Measurements from ENCODE around the gene FJX1.

FJX1 gene, protein sequence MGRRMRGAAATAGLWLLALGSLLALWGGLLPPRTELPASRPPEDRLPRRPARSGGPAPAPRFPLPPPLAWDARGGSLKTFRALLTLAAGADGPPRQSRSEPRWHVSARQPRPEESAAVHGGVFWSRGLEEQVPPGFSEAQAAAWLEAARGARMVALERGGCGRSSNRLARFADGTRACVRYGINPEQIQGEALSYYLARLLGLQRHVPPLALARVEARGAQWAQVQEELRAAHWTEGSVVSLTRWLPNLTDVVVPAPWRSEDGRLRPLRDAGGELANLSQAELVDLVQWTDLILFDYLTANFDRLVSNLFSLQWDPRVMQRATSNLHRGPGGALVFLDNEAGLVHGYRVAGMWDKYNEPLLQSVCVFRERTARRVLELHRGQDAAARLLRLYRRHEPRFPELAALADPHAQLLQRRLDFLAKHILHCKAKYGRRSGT

DNA sequence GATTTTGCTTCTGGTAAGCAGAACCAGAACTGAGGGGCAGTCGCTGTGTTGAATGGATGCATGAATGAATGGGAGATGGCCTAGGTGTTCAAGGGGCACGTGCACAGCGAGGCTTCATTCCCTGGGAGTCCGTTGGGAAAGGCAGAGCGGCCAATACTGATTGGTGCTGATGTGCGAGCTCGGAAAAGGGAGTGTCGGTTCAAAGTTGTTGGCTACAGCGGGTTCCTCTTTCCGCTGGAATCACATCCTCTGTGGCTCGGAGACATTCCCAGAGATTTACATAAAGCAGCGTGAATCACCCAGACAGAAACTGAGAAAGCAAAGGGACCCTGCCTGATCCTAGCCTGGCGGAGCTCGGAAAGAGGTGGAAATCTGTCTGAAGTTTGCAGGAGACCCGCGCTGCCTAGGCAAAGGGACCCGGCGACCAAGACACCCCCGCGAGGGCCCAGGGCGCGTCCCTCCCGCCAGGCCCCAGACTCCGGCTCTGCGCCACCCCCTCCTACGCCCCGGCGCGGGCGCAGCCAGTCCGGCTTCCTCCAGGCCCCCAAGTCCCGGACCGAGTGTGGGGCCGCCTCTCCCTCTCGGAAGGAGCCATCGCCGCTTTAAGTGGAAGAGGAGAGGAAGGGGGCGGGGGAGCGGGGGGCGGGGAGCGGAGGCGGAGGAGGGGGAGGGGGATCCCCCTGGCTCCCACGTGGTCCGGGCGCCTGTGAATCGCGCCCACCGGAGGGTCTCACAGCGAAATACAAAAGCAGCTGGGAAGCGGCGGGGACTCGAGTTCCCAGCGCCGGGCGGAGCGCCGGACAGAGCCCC, at the start of gene FJX1:
FJX1 (plus strand) TSS at position 774 of the 810 bp plus-strand sequence. CDS start 177 bp downstream, outside the sequence.
- peak; percentile 69 for DNase-seq

DNA sequence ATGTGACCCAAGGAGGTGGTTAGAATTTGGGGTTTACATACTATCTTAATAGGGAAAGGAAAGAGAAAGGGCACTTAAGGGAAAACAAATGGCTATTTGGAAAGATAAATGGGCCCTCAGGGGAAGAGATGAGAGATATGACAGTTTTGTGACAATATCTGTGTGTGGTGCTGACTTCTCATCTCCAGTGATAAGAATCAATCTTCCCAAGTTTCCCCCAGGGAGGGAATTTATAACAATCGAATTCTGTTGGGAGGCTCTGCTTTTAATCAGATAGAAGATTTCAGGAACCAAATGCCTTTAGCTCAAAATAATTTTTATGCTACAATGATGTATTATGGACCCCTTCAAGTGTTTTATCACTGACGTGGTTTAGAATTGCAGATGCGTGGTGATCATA, 46.6 kb upstream of the FJX1 start:
- no peak for DNase-seq

DNA sequence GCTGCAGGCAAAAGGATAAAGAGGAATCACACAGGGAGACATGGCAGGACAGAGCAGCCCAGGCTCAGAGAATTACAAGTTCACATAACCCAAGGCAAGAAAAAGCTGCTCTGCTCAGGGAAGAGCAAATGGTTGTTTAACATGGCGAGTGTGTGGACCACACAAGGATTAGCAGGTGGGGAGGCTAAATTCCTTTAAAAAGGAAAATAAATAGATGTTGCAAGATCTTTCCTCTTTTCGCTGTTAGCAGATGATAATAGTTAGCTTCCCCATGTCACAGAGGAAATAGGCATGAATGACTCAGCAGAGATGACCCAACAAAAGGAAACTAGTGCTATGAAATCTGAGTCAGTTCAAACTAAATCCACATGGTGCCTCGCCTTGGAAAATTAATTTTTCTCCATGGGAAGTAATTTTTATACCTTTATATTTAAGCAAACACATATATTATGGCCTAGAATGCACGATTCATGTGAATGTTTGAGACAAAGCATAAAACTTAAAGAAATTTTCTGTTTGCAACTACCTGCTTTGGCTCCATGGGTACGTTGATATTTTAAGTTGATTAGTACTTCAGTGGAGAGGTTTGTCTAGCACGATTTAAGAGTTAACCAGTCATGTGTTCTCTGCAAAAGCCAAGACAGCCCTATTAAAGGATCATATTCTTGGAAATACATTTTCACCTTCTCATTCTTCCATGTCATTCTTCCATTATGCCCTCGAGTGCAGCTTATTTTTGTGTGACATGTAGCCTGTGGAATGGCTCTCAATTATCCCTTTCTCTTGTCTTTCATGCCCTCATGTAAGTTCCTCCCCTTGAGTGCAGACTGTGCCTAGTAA, 38.5 kb upstream of the FJX1 start:
- no peak for DNase-seq

DNA sequence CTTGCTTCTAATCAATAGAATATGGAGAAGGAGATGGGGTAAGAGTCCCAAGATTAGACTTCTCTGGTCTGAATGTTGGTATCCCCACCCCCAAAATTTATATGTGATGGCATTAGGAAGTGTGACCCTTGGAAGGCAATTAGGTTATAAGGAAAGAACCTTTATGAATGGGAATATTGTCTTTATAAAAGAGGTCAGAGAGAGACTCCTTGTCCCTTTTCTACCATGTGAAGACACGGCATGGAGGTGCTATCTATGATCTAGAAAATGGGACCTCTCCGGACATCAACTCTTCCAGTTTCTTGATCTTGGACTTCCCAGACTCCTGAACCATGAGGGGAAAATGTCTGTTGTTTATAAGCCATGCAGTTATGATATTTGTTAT, 37.9 kb upstream of the FJX1 start:
- no peak for DNase-seq

DNA sequence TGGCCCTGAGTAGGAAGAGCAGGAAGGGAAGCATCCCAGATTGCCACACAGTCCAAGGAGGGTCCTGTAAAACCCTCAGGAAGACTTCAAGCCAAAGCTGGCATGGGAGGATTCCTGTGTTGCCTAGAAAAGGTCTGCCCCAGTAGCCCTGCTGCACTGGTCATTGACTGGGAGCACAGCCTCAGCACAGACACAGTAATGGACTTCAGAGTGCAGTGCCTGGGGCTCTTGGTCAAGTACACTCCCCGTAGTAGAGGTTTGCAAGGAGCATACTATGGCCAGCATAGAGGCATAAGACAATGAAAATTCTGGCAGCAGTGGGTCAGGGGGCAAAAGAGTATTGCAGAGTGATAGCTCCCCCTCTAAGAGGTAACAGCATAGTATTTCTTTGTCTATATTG, 36.2 kb upstream of the FJX1 start:
- DNase-seq: no peak

DNA sequence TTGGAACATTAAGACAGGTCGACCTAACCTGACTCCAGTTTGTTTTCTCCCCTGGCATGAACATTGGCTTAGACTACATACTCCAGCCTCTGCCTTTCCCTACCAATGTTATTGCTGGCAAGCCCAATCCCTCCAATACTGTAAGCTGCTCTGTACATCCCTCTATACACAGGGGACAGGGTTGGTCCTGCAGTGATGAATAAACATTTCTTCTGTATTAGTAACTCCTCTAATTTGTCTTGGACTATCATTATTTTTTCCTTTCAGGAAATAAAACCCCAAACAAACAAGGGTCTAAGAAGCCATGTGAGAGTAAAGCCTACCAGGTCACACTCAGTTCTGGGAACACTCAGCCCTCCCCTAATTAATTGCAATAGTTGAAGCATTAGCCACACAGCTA, 35.1 kb upstream of the FJX1 start:
- no peak for DNase-seq

DNA sequence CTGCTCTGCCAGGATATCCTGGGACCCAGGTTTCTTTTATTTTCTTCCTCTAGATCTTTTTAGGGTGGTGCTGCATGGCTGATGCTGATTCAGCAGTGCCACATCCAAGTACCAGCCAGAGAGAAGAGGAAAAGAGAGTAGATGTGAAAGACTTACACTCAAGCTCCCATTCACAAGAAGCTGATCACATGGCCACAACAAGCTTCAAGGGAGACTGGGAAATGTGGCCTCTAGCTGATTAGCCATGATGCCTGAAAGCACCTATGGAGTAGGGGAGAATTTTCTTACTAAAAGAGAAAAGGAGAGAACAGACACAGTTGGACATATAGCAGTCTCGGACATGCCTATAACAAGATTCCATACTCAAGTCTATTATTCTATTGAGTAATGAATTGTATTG, 34.4 kb upstream of the FJX1 start:
- DNase-seq: no peak

DNA sequence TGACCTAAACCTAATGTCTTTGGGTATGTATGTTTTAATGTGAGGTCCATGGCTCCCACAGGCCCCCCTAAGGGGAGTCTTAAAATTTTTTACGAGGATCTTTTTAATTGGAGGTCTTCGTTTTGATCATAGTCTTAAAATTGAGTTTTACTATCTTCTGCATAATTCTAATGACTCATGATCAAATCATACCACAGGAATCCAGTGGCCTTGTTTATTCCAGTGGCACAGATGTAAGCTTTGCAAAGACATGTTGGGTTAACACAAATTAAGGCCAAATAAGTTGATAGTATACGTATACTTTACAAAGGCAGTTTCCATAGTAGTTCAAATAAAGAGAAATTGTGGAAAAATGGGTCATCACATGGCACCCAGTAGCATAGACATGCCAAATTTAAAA, 33.9 kb upstream of the FJX1 start:
- no peak for DNase-seq

DNA sequence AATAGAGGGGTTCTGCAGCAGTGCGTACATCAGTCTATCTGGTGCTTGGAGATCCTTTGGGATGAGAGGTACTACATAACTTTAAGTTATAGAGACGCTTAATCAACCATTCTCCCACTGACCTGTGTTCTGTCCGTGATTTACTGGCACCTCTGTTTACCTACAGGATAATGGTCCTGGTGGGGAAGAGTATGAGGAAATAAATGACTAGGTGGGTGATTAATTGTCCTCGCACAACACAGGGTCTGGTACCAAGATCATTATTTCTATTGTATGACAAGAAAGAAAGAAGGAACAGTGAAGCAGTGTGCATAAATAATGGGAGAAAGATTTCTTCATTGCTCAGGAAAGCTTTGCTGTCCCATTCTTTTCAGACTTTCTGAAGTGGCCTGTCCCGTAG, 32.8 kb upstream of the FJX1 start:
- no peak for DNase-seq

DNA sequence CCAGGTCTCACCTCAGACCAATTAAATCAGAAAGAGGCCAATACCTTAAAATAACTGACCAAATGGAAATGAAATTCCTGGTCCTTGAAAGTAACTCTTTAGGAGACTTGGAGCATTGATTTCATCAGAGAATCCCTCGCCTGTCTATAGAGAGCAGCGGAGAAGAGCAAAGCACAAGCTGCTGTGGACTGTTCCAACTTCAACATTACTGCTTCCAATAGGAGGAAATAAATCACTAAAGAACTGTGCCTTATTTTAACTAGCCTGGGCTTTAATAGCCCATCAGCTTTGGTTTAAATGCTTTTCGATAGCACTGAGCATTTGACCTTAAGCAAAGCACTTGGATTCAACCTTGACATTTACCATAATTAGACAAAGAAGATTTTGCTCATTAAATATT, 32.0 kb upstream of the FJX1 start:
- DNase-seq: no peak

DNA sequence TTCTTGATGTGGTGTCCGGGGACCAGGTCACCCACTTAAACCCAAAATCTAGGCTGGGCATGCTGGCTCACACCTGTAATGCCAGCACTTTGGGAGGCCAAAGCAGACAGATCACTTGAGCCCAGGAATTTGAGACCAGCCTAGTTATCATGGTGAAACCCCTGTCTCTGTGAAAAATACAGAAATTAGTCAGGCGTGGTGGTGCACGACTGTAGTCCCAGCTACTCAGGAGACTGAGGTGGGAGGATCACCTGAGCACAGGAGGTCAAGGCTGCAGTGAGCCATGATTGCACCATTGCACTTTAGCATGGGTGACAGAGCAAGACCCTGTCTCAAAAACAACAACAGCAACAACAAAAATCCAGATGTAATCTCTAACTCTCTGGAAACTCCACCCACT, 30.3 kb upstream of the FJX1 start:
- DNase-seq: no peak

DNA sequence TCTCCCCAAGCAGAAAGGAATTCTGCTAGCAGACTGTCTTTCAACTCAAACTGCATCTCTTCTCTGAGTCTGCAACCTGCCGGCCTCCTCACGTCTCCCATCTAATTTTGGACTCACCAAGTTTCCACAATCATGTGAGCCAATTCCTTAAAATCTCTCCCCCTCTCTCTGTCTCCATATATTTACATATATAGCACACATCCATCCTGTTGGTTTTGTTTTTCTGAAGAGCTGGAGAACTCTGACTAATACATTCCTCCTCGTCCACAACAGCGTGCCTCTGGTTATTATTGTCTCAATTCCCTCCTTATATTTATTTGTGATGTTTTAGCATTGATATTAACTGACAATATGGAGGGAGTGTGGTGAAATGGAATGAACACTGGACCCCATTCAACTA, 29.6 kb upstream of the FJX1 start:
- no peak for DNase-seq

DNA sequence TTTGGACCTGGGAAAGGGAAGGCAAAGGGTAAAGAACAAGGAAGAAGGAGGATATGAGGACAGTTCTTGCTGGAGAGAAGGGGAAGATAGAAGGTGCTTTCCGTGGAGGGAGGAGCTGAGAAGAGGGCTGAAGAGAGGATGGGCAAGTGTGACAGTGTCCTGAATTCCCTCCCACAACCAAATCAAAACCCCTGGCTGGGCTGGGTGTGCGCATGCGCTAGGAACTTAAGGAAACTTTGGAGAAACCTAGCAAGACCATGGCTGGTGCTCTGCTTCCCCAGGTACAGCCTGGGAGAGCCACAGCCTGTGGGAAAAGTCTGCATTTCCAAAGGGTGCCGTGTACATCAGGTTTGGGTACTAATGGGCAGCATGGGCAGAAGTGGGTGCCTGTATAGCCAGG, 29.0 kb upstream of the FJX1 start:
- no peak for DNase-seq

DNA sequence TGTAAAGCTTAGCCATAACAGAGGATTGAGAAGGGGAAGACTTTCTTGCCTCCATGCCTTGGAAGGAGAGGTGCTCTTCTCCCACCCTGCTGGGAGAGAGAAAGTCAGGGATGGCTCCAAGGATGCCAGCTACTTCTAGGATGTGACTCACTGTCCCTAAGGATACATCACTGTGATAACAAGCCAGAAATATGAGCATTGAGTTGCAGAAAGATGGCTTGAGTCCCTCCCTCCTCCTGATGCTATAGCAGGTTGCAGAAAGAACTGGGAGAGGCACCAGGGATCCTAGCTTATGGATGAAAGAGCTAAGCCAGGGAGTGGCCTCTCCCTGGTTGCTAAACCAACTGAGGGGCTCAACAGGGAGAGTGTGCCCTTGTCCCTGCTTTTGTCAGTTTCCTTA, 27.8 kb upstream of the FJX1 start:
- DNase-seq: no peak

DNA sequence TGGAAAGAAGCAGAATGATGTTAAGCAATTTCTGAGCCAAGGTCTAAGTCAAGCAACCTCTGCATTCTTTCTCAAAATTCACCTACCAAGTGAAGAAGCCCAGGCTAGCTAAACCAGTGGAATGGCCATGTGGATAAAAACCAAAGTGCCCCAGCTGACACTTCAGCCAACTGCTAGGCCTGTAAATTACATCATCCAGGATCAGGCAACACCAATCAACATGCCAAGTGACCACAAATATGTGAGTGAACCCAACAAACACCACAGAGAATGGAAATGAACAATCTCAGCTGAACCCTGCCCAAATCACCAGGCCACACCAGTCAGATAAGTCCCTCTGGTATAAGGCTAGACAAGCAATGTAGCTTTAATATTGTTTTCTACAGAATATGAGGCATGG, 25.1 kb upstream of the FJX1 start:
- DNase-seq: no peak

DNA sequence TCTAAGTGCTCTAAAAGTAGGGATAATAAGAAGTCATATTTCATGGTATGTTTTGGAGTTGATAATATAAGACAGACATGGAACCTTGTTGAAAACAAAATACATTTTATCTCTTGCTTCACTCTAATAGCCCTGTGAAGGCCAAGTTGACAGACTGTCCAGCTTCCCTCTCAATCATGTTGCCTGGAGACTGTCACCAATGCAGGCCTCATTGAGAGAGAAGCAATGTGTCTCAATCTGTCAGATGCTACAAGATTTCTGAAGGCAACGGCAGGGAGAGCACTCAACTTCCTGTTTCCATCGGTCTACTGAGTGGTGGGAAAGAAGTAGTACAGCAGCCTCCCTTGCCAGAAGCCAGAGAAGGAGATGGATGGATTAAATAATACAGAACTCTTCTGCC, 23.6 kb upstream of the FJX1 start:
- no peak for DNase-seq

DNA sequence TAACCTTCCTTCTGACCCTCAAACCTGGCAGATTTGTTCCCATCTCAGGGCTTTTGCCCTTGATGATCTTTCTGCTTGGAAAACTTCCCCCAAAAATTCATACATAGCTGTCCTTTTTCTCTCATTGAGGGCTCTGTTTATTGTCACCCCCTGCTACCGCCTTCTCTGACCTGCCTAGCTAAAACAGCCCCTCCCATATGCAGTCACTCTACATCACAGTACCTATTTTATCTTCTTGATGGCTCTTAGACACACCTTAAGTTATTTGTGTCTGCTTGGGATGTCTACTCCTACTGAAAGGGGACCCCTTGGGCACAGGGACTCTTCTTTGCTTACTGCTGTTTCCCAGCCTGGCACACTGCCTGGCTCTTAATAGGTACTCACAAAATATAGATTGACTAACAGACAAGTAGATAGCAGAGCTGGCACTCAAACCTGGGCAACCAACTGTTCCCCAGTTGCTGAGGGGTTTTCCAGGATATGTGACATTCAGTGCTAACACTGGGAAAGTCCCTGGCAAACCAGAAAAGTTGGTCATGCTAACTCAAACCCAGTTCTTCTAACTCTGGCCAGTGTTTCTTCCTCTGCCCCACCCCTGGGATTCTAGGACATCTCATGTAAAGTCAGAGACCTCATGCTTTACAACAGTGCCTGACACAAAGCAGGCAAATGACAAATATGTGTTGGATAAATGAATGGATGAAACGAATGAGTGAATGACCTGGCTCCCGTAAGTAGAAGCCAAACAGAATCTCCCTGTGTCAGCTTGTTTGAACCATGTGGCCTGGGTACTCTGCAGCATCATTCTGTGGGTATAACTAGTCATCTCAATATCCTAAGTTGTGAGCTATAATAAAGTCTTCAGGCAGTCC, 19.8 kb upstream of the FJX1 start:
- no peak for DNase-seq

DNA sequence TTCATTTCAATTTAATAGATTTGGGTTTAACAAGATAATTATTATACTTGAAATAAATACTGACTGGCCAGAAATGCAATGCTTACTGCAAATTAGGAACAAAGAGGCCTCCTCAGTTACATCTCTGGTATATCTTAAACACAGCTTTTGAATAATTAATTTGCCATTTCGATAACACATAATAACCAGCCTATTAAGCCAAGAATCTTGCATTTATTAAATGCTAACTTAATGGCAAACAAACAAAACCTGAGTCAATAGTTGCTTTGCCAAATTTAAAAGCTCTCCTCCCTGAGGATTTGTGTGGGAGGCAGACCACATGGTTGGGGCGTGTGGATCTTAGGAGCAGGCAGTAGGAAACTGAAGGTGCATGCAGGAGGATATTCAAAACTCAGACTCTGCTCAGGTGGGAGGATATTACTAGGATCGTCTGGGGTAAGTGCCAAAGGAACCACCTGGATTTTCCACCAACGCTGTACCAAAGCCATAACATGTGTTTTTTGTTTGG, 17.9 kb upstream of the FJX1 start:
- no peak for DNase-seq

DNA sequence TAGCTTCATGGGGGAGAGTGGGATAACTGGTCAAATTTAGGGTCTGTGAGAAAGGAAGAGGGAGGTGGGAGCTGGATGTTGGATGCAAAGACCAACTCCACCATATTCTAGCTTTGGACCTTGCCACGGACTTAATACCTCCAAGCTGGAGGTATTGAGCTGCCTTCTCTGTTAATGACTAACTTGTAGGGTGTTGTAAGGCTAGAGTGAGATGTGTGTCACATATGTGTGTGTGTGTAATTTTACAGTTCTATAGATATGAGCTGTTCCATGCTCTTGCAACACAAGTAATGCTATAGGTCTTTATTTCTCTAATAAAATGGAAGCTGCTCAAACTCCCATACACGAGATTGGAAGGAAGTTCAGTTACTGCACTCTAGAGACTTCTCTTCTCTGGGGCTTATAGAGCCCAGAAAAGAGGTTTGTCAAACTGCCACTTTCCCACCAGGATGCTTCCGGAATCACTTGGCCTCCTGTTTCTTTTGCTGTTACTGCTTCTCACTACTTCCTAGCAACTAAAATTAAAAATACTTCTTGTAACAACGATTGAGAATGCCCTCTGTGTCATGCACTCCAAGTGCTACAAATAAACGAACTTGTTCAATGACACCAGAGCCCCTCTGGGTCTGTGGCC, 16.0 kb upstream of the FJX1 start:
- no peak for DNase-seq

DNA sequence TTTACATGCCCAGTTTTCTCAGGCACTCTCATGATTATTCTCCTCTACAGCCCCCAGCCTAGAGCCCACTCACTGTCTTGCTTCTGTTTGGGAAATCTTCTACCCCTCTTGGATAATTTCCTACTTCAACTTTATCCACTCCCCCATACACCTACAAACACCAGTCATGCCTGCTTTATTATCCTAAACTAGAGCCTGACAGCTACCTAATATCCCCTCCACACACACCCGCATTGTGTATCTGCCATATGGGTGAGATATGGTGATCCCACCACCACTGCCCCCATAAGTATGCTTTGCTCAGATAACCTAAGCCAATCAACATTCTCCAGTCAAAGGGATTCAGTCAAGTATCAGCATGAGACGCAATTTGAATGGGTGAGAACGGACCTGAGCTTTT, 15.3 kb upstream of the FJX1 start:
- DNase-seq: no peak

DNA sequence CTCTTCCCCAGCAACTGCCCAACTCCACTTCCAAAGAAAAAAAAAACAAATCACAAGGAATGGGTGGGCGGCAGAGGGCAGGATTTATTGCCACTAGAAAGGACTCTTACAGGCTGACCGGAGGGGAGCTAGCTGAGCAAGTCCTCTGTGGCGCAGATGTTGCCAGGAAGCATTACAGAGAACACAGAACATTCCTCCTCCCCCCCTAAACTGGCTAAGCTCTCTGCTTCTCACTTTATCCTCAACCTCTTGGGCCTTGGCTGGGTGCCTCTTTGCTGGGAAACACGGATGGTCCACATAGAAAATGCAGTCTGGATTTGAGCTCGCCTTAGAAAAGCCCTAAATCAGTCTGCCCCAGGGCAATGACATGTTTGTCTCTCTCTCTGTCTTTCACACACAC, 12.6 kb upstream of the FJX1 start:
- no peak for DNase-seq

DNA sequence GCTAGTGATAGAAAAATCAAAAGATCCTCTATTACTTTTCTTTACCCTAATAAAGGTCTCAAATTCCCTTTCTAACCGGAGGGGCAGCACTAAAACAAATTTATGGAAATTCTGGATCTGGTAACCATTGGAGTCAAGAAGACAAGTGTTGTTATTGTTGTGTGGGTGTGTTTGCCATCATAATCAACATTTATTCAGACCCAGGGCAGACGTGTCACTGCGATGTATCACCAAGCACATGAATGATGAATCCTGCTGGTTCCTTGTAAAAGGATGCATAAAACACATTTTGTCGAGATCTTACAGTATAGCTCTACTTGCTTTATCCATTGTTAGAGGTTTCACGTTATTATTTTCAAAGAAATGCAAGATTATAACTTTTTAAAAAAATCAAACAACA, 12.1 kb upstream of the FJX1 start:
- no peak for DNase-seq
